T-helper 1 cell treated with Interleukin-12 subunit alpha and Interleukin-12 subunit beta and Interleukin-4 antibody, amounts not matched to agents 30 μg/mL and 1 μg/mL, for 36 hours (primary cell): ENCODE data around the gene SH3GL3.

Experiments used
- H3K27ac Mint-ChIP-seq: one replicate; pipeline ENCODE4 v1.8.0; 2021; ENCODE audit warnings: mild to moderate bottlenecking, mixed read lengths
- H3K27me3 Mint-ChIP-seq: one replicate; pipeline ENCODE4 v1.8.0; 2021; ENCODE audit warnings: low read depth, mixed read lengths
- H3K36me3 Mint-ChIP-seq: one replicate; pipeline ENCODE4 v1.8.0; 2021; ENCODE audit warnings: low read depth, mixed read lengths
- H3K4me1 Mint-ChIP-seq: one replicate; pipeline ENCODE4 v1.8.0; 2021; ENCODE audit warnings: low read depth, mixed read lengths
- H3K4me3 Mint-ChIP-seq: one replicate; pipeline ENCODE4 v1.8.0; 2021; ENCODE audit warnings: mild to moderate bottlenecking, moderate library complexity, mixed read lengths
- H3K9me3 Mint-ChIP-seq: one replicate; pipeline ENCODE4 v1.8.0; 2021; ENCODE audit warnings: mixed read lengths

Gene SH3GL3

GRCh38 chr15:83504365-83504764, 57.2 kb downstream of the SH3GL3 start:
- no peak overlapping the region for H3K27ac Mint-ChIP-seq
- no peak overlapping the region for H3K4me3 Mint-ChIP-seq
- H3K9me3 Mint-ChIP-seq: peaks cover 4% of the 10 kb centered on the region
- H3K36me3 Mint-ChIP-seq: no peaks in the 10 kb centered on the region
- H3K27me3 Mint-ChIP-seq: no peaks in the 10 kb centered on the region
- H3K4me1 Mint-ChIP-seq: no peaks in the 10 kb centered on the region

DNA sequence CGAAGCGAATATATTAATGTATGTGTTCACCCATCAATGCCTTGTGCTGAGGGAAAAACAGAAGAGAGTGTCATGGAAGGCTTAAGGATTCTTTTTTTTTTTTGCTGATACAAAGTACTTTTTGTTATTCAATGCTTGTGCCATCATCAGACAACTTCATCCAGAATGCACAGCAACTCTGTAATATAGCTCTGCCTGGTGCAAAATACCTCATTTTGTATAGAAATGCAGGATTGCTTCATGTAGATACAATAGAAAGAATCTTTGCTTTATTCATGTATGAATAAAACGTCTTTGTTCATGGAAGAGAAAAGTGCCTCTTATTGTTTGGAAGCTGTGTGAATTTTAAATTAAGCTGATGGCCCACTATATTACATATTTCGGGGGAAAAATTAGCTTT, 62.9 kb downstream of the SH3GL3 start:
- no peaks in the 10 kb centered on the region for H3K9me3 Mint-ChIP-seq

GRCh38 chr15:83512459-83512858, 65.3 kb downstream of the SH3GL3 start:
- H3K27ac Mint-ChIP-seq: no peak overlapping the region
- H3K36me3 Mint-ChIP-seq: no peaks in the 10 kb centered on the region

More for the DNA sequence above, 62.9 kb downstream of the SH3GL3 start:
- H3K36me3 Mint-ChIP-seq: no peaks in the 10 kb centered on the region
- no peaks in the 10 kb centered on the region for H3K27me3 Mint-ChIP-seq
- H3K4me1 Mint-ChIP-seq: no peaks in the 10 kb centered on the region
- H3K27ac Mint-ChIP-seq: no peak overlapping the region
- no peak overlapping the region for H3K4me3 Mint-ChIP-seq

DNA sequence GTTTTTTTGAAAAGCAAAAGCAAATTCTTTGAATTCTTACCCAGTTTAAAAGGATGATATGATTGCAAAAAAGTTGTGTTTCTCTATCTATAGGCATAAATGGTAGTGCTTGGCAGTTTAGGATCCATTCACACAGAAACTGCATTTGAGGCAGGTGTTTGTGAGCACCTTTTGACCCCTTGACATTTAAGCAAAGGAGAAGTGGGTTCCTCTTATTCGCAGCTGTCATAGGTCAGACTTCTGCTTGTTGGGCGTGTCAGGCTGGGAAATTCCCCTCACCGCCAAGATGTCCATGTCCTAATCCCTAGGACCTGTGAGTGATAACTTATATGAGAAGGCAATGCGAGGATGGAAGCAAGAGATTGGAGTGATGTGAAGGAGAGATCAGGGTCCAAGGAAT, 67.4 kb downstream of the SH3GL3 start:
- Mint-ChIP-seq H3K9me3 (no peaks in the 10 kb centered on the region), H3K27me3 (no peaks in the 10 kb centered on the region), H3K4me3 (no peak overlapping the region), H3K4me1 (no peaks in the 10 kb centered on the region), H3K36me3 (no peaks in the 10 kb centered on the region), H3K27ac (no peak overlapping the region)

More at GRCh38 chr15:83512459-83512858, 65.3 kb downstream of the SH3GL3 start:
- Mint-ChIP-seq H3K4me1 (no peaks in the 10 kb centered on the region), H3K27me3 (no peaks in the 10 kb centered on the region), H3K4me3 (no peak overlapping the region), H3K9me3 (no peaks in the 10 kb centered on the region)

GRCh38 chr15:83515164-83515563, 68.0 kb downstream of the SH3GL3 start:
- Mint-ChIP-seq H3K36me3 (no peaks in the 10 kb centered on the region), H3K27me3 (no peaks in the 10 kb centered on the region), H3K9me3 (no peaks in the 10 kb centered on the region), H3K4me3 (no peak overlapping the region), H3K27ac (no peak overlapping the region), H3K4me1 (no peaks in the 10 kb centered on the region)

DNA sequence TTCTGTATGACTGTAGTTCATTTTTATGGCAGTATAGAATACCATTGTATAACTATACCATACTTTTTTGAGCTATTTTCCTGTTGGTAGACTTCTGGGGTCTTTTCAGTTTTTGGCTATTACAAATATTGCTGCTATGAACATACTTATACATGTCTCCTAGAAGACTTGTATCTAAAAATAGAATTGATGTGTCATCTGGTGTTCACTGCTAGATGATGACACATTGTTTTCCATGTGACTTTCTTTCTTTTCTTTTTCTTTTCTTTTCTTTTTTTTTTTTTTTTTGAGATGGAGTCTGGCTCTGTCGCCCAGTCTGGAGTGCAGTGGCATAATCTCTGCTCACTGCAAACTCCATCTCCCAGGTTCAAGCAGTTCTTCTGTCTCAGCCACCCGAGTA, 69.8 kb downstream of the SH3GL3 start:
- Mint-ChIP-seq H3K4me3 (no peak overlapping the region), H3K27me3 (no peaks in the 10 kb centered on the region), H3K4me1 (no peaks in the 10 kb centered on the region), H3K36me3 (no peaks in the 10 kb centered on the region), H3K27ac (no peak overlapping the region), H3K9me3 (no peaks in the 10 kb centered on the region)

- Mint-ChIP-seq H3K9me3 (peaks cover 17% of the 10 kb centered on the region), H3K27me3 (no peaks in the 10 kb centered on the region), H3K4me3 (no peak overlapping the region), H3K27ac (no peak overlapping the region), H3K4me1 (no peaks in the 10 kb centered on the region), H3K36me3 (no peaks in the 10 kb centered on the region)
These were observed 79.2 kb downstream of the SH3GL3 start for GRCh38 chr15:83526319-83526718.

- Mint-ChIP-seq H3K9me3 (peaks cover 6% of the 10 kb centered on the region), H3K4me3 (no peak overlapping the region), H3K4me1 (no peaks in the 10 kb centered on the region), H3K27ac (no peak overlapping the region), H3K27me3 (no peaks in the 10 kb centered on the region), H3K36me3 (no peaks in the 10 kb centered on the region)
These were observed 86.3 kb downstream of the SH3GL3 start for GRCh38 chr15:83533410-83533962.

GRCh38 chr15:83537606-83538005, 90.5 kb downstream of the SH3GL3 start:
- H3K4me1 Mint-ChIP-seq: no peaks in the 10 kb centered on the region
- no peak overlapping the region for H3K27ac Mint-ChIP-seq
- H3K27me3 Mint-ChIP-seq: no peaks in the 10 kb centered on the region
- H3K9me3 Mint-ChIP-seq: no peaks in the 10 kb centered on the region
- H3K4me3 Mint-ChIP-seq: no peak overlapping the region
- no peaks in the 10 kb centered on the region for H3K36me3 Mint-ChIP-seq

GRCh38 chr15:83538682-83539081, 91.5 kb downstream of the SH3GL3 start:
- no peak overlapping the region for H3K27ac Mint-ChIP-seq
- no peaks in the 10 kb centered on the region for H3K9me3 Mint-ChIP-seq
- no peaks in the 10 kb centered on the region for H3K36me3 Mint-ChIP-seq
- H3K4me1 Mint-ChIP-seq: no peaks in the 10 kb centered on the region
- no peak overlapping the region for H3K4me3 Mint-ChIP-seq
- no peaks in the 10 kb centered on the region for H3K27me3 Mint-ChIP-seq

- no peaks in the 10 kb centered on the region for H3K4me1 Mint-ChIP-seq
- peaks cover 3% of the 10 kb centered on the region for H3K27me3 Mint-ChIP-seq
- H3K4me3 Mint-ChIP-seq: no peak overlapping the region
- no peaks in the 10 kb centered on the region for H3K36me3 Mint-ChIP-seq
- H3K27ac Mint-ChIP-seq: no peak overlapping the region
- H3K9me3 Mint-ChIP-seq: no peaks in the 10 kb centered on the region
These were observed 98.8 kb downstream of the SH3GL3 start for GRCh38 chr15:83545804-83546511.

- H3K9me3 Mint-ChIP-seq: no peaks in the 10 kb centered on the region
- H3K27me3 Mint-ChIP-seq: peaks cover 3% of the 10 kb centered on the region
- H3K4me1 Mint-ChIP-seq: no peaks in the 10 kb centered on the region
- H3K27ac Mint-ChIP-seq: no peak overlapping the region
- H3K36me3 Mint-ChIP-seq: no peaks in the 10 kb centered on the region
- no peak overlapping the region for H3K4me3 Mint-ChIP-seq
These were observed 99.4 kb downstream of the SH3GL3 start for GRCh38 chr15:83546512-83546888.

GRCh38 chr15:83547168-83547567, 100.0 kb downstream of the SH3GL3 start:
- Mint-ChIP-seq H3K9me3 (no peaks in the 10 kb centered on the region), H3K27me3 (peaks cover 3% of the 10 kb centered on the region), H3K36me3 (no peaks in the 10 kb centered on the region), H3K4me1 (no peaks in the 10 kb centered on the region), H3K27ac (no peak overlapping the region), H3K4me3 (no peak overlapping the region)

DNA sequence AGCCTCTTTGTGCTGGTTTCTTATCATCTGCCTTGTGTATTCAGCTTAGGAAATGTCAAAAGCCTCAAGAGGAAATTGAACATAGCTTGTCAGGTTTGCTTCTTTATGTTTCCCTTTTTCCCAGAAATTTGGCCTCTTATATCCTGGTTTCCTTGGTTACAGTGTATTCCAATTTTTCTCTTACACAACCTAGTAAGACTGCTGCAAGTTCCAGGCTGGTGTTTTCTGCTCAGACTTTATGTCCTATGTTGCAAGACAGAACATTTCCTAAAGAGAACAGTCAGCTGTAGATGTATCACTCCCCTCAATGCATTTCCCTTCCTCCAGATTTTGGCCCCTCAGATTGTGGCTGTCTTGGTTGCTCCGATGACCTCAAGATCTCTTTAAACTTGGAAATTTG, 102.5 kb downstream of the SH3GL3 start:
- H3K4me3 Mint-ChIP-seq: no peak overlapping the region
- H3K9me3 Mint-ChIP-seq: no peaks in the 10 kb centered on the region
- no peak overlapping the region for H3K27ac Mint-ChIP-seq
- no peaks in the 10 kb centered on the region for H3K4me1 Mint-ChIP-seq
- H3K27me3 Mint-ChIP-seq: peaks cover 3% of the 10 kb centered on the region
- no peaks in the 10 kb centered on the region for H3K36me3 Mint-ChIP-seq

GRCh38 chr15:83554558-83554957, 107.4 kb downstream of the SH3GL3 start:
- Mint-ChIP-seq H3K36me3 (no peaks in the 10 kb centered on the region), H3K4me3 (no peak overlapping the region), H3K27me3 (peaks cover 3% of the 10 kb centered on the region), H3K4me1 (no peaks in the 10 kb centered on the region), H3K27ac (no peak overlapping the region), H3K9me3 (no peaks in the 10 kb centered on the region)
